Gastroesophageal sphincter (tissue), 4 donors: ENCODE measurements around the gene DYRK1A. TPM values are rescaled to one million over a fixed set of nuclear protein-coding genes. Genes with fewer than 3 reads are reported as not detected.

Source experiments
- ATAC-seq: fragments of 150-250 bp; one replicate; pipeline ENCODE4 v1.9.1; 2016; ENCODE audit warnings: mild to moderate bottlenecking, moderate library complexity
- H3K27ac ChIP-seq, 4 donors: fragments of 200-600 bp; sonication (generic) in 3 of 4; 1 replicate in 3 of 4; 2 replicates in 1 of 4; pipeline ENCODE4 v1.5.1; 2016 to 2019
- H3K27me3 ChIP-seq: fragments of 200-600 bp; sonication (generic); one replicate; pipeline ENCODE4 v1.5.1; 2019
- H3K36me3 ChIP-seq, 2 donors: fragments of 200-600 bp; sonication (generic); one replicate each; pipeline ENCODE4 v1.5.1; 2019; ENCODE audit warnings: control low read depth in 1 of 2
- H3K4me1 ChIP-seq, 3 donors: fragments of 200-600 bp; sonication (generic); 1 replicate in 2 of 3; 2 replicates in 1 of 3; pipeline ENCODE4 v1.5.1; 2016 to 2019; ENCODE audit warnings: control low read depth in 2 of 3
- H3K4me3 ChIP-seq, 2 donors: fragments of 200-600 bp; sonication (generic); one replicate each; pipeline ENCODE4 v1.5.1; 2019; ENCODE audit warnings: mild to moderate bottlenecking in 1 of 2, moderate library complexity in 1 of 2
- H3K9me3 ChIP-seq, 3 donors: fragments of 200-600 bp; sonication (generic); one replicate each; pipeline ENCODE4 v1.5.1; 2017 to 2019; ENCODE audit warnings: control low read depth in 2 of 3
- EP300 ChIP-seq: sonication (generic); formaldehyde crosslinking; IDR thresholded peaks from one replicate; pipeline ENCODE4 v1.6.1; 2017; ENCODE audit warnings: antibody characterized with exemption, mild to moderate bottlenecking
- POLR2A ChIP-seq, 2 donors: fragments of 450-650 bp; IDR thresholded peaks; one replicate each; pipeline ENCODE4 v1.6.1; 2017; ENCODE audit warnings: antibody characterized with exemption in 2 of 2, mild to moderate bottlenecking in 2 of 2, moderate library complexity in 1 of 2
- POLR2AphosphoS5 ChIP-seq: sonication (generic); formaldehyde crosslinking; IDR thresholded peaks from one replicate; pipeline ENCODE4 v1.6.1; 2017; ENCODE audit warnings: antibody characterized with exemption
- WGBS, 2 donors: methylation state at CpG; one replicate each; pipeline ENCODE4 v1.1.5; 2018; ENCODE audit warnings: low coverage in 1 of 2; 5-methylcytosine and 5-hydroxymethylcytosine counted together
- total RNA-seq, 4 donors: library from RNA; depleted of rRNA; stranded (reverse); fragments of >200 nt; gene quantifications; one replicate each; pipeline ENCODE4 v1.1.0, GENCODE V29; 2016
- TF ChIP-seq, protein P1 (sequence below), 4 experiments: fragments of 200-600 bp in 2 of 4; fragments of 450-650 bp in 2 of 4; sonication (generic) in 1 of 4; IDR thresholded peaks; one replicate each; pipeline ENCODE4 v1.5.1; 2017 to 2019; ENCODE audit warnings: antibody characterized with exemption in 4 of 4, mild to moderate bottlenecking in 2 of 4, moderate library complexity in 2 of 4

Gene DYRK1A
- total RNA-seq, 4 donors from 2014 or later: 85.1 to 102 (median 94.0) TPM

DNA sequence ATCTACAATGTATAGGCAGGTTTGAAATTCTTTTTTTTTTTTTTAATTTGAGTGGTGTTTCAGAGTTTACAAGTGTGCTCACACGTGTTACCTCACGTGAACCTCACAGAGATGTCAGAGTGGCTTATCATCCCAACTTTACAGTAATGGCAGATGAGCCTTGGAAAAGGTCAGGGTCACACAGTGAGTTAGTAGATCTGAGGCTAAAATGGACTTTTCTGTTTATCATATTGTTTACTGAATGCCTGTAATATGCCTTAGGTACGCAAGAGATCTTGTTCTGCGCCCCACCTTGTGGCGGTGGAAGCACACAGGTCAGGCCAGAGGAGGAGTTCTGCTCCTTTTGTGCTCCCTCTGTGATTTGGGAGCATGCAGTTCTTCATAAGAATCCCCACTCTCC lies 80.0 kb downstream of the DYRK1A start:
- H3K36me3 ChIP-seq: no peaks in the 10 kb centered on the region
- no peaks in the 10 kb centered on the region for H3K9me3 ChIP-seq
- ATAC-seq: no peak
- WGBS, 2 donors: 87 to 96% methylated on average over 5 of the region's 5 CpGs
- H3K27me3 ChIP-seq: no peaks in the 10 kb centered on the region
- H3K4me3 ChIP-seq: no peak overlapping the region
- TF ChIP-seq POLR2A (IDR thresholded peaks at IDR 0.05): no peak
- TF ChIP-seq EP300: no peak
- TF ChIP-seq, protein P1, sequence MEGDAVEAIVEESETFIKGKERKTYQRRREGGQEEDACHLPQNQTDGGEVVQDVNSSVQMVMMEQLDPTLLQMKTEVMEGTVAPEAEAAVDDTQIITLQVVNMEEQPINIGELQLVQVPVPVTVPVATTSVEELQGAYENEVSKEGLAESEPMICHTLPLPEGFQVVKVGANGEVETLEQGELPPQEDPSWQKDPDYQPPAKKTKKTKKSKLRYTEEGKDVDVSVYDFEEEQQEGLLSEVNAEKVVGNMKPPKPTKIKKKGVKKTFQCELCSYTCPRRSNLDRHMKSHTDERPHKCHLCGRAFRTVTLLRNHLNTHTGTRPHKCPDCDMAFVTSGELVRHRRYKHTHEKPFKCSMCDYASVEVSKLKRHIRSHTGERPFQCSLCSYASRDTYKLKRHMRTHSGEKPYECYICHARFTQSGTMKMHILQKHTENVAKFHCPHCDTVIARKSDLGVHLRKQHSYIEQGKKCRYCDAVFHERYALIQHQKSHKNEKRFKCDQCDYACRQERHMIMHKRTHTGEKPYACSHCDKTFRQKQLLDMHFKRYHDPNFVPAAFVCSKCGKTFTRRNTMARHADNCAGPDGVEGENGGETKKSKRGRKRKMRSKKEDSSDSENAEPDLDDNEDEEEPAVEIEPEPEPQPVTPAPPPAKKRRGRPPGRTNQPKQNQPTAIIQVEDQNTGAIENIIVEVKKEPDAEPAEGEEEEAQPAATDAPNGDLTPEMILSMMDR (IDR thresholded peaks at IDR 0.05): no peak
- TF ChIP-seq POLR2AphosphoS5: no peak
- no peak overlapping the region for H3K27ac ChIP-seq
- H3K4me1 ChIP-seq: peaks cover 7 to 87% (median 17%) of the 10 kb centered on the region in 3 donors

- Histone ChIP-seq H3K36me3 (no peaks in the 10 kb centered on the region), H3K27me3 (no peaks in the 10 kb centered on the region), H3K4me1 (peaks cover 15 to 92% (median 17%) of the 10 kb centered on the region in 3 donors), H3K4me3 (no peak overlapping the region), H3K27ac (no peak overlapping the region), H3K9me3 (no peaks in the 10 kb centered on the region)
- ATAC-seq: no peak
- WGBS, 2 donors: 91 to 93% methylated on average over 5 to 6 of the region's 7 CpGs
- TF ChIP-seq EP300 (no peak), POLR2A (IDR thresholded peaks at IDR 0.05) (no peak), POLR2AphosphoS5 (no peak)
- TF ChIP-seq, protein P1 (IDR thresholded peaks at IDR 0.05): no peak
Observed at GRCh38 chr21:37447288-37447936, 80.8 kb downstream of the DYRK1A start.

DNA sequence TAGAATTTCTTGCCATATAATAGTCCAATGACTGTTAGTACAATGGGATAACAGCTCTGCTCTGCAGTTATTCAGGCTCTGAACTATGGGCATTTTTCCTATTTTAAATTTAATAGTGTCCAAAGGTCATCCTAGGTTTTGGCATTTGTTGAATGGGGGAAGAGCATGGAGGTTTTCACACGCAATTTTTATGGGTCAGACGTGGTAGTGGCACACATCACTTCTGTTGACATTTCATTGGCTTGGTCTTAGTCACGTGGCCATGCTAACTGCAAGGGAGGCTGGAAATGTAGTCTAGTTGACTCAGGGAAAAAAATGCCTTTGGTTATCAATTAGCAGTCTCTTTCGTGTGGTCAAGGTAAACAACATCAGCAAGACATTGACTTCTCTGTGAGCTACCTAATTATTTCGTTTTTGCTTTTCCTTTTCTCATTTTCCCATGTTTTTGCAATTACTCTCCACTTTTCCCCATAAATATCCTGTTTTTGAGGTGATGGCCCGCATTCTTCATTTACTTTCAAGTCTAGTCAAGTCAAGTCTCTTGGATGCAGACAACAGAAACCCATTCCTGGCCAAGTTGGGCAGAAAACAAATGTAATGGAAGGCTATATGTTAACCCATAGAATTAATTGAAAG lies 82.8 kb downstream of the DYRK1A start:
- Histone ChIP-seq H3K27me3 (no peaks in the 10 kb centered on the region), H3K4me3 (no peak overlapping the region), H3K27ac (no peak overlapping the region), H3K4me1 (peaks cover 18 to 91% (median 26%) of the 10 kb centered on the region in 3 donors), H3K36me3 (no peaks in the 10 kb centered on the region), H3K9me3 (no peaks in the 10 kb centered on the region)
- WGBS, 2 donors: 76 to 77% methylated on average over 6 of the region's 6 CpGs
- ATAC-seq: no peak
- TF ChIP-seq EP300 (no peak), POLR2A (IDR thresholded peaks at IDR 0.05) (no peak), POLR2AphosphoS5 (no peak)
- TF ChIP-seq, protein P1 (IDR thresholded peaks at IDR 0.05): no peak

- WGBS, 2 donors: 76% methylated on average over 4 of the region's 4 CpGs
- Histone ChIP-seq H3K9me3 (no peaks in the 10 kb centered on the region), H3K27me3 (no peaks in the 10 kb centered on the region), H3K27ac (no peak overlapping the region), H3K4me3 (no peak overlapping the region), H3K4me1 (peaks cover 23 to 91% (median 27%) of the 10 kb centered on the region in 3 donors), H3K36me3 (no peaks in the 10 kb centered on the region)
- ATAC-seq: no peak
- no peak for TF ChIP-seq EP300
- no peak for TF ChIP-seq POLR2AphosphoS5
- TF ChIP-seq, protein P1 (IDR thresholded peaks at IDR 0.05): no peak
- no peak for TF ChIP-seq POLR2A (IDR thresholded peaks at IDR 0.05)
Observed at GRCh38 chr21:37450445-37450941, 83.9 kb downstream of the DYRK1A start.
